ENCODE measurements around the gene ATP5F1D. TPM values are rescaled to one million over a fixed set of nuclear protein-coding genes. Genes with fewer than 3 reads are reported as not detected.

Gene ATP5F1D
- total and polyA plus RNA-seq, 2 of the 8 experiments (the other 6 are each of a cell fraction or from before 2014, with no cell fraction given): 174 to 249 TPM

DNA sequence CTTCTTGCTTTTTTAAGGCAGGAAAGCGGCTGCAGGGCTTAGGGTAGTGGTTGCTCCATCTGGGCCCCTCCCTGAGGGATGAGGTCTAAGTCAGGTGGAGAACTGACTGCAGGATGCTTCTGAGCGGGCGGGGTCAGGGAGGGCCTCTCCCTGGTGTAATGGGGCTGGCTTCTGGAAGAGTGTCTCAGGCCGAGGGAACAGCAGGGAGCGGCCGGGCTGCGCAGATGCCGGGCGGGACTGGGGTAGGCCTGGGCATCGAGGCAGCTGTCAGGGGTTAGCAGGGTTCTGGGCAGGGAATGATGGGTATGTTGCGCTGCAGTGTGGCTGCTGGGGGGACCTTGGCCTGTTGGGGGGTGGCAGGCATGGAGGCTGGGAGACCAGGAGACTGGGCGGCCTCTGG is 36.5 kb downstream of the ATP5F1D start:
- H3K4me1 ChIP-seq (replicated peaks in 1 of 4; ENCODE audit: control insufficient read depth in 3 of 4, insufficient read depth in 4 of 4, low read length in 3 of 4): peaks cover 0 to 20% (median 14%) of the 10 kb centered on the region in 4 experiments; a peak in 5 of 7 replicates
- H3K4me2 ChIP-seq (ENCODE audit: insufficient read depth in 1 of 2, low read depth in 2 of 2, low read length in 2 of 2): no peak overlapping the region
- no peak overlapping the region for H2BK20ac ChIP-seq (ENCODE audit: low read length)
- no peaks in the 10 kb centered on the region for H3K9me3 ChIP-seq (ENCODE audit: insufficient read depth in 2 of 2, low read depth in 1 of 2, low read length in 1 of 2)
- no peak overlapping the region for H3K4ac ChIP-seq (replicated peaks; ENCODE audit: insufficient read length, low read depth, low read length)
- ChIA-PET POLR2A (ENCODE audit: partially characterized antibody) (interaction anchor here (0.7 to 11.4 kb wide), 5 partner anchors 17 to 102 kb away, joined by 3 to 331 read pairs (median 5); partner anchors contain the start of gene CIRBP), CTCF (ENCODE audit: partially characterized antibody) (interaction anchor here (1.0 to 4.0 kb wide), 7 partner anchors 12 to 105 kb away, joined by 3 to 14 read pairs (median 4); no protein-coding TSS in a partner anchor)
- H3K36me3 ChIP-seq (ENCODE audit: control insufficient read depth in 2 of 4, insufficient read depth in 4 of 4, low read length in 3 of 4): peaks cover 9 to 24% (median 16%) of the 10 kb centered on the region in 4 experiments
- H3K23me2 ChIP-seq (ENCODE audit: low read depth, low read length): peaks cover 10% of the 10 kb centered on the region; the same call in 1 of the 2 replicates
- H2BK15ac ChIP-seq (ENCODE audit: low read length): no peak overlapping the region
- no peak for FAIRE-seq
- no peak overlapping the region for H3K14ac ChIP-seq (ENCODE audit: insufficient read length)
- no peak for DNase-seq (ENCODE audit: low read depth in 1 of 2, low spot score in 2 of 2)
- no peak overlapping the region for H2AFZ ChIP-seq (ENCODE audit: low read length)
- no peak overlapping the region for H2BK5ac ChIP-seq (ENCODE audit: low read depth, low read length)
- H4K20me1 ChIP-seq (replicated peaks in 1 of 2; ENCODE audit: control insufficient read depth in 1 of 2, insufficient read depth in 2 of 2, low read length in 2 of 2): peaks cover 2 to 17% of the 10 kb centered on the region in 2 experiments
- no peak overlapping the region for H3K23ac ChIP-seq (ENCODE audit: insufficient read length)
- H4K5ac ChIP-seq (ENCODE audit: insufficient read length, low read depth, low read length): no peak overlapping the region
- no peak overlapping the region for H2BK120ac ChIP-seq (replicated peaks; ENCODE audit: low read depth, low read length)
- no peak overlapping the region for H2BK12ac ChIP-seq (ENCODE audit: low read depth, low read length)
- H2AK5ac ChIP-seq (ENCODE audit: low read depth, low read length): no peak overlapping the region
- WGBS, 2 experiments (ENCODE audit: extremely low coverage in 1 of 2, insufficient coverage in 1 of 2, insufficient read length in 1 of 2, insufficient replicate concordance in 2 of 2, low coverage in 1 of 2, low lambda C conversion rate in 2 of 2, missing lambda C conversion rate in 1 of 2): 88% methylated on average over 12 of the region's 12 CpGs; no CpG with 5 or more reads in 1 of the 2 experiments
- peaks cover 9% of the 10 kb centered on the region for H3K79me1 ChIP-seq (ENCODE audit: low read depth, low read length)
- H3K9ac ChIP-seq (replicated peaks in 1 of 4; ENCODE audit: extremely low read depth in 1 of 4, low read depth in 3 of 4, low read length in 3 of 4): no peak overlapping the region
- H3K18ac ChIP-seq (ENCODE audit: extremely low read depth, low read length): no peak overlapping the region
- no peak overlapping the region for H3K56ac ChIP-seq (replicated peaks; ENCODE audit: insufficient read length, low read depth, low read length)
- no peak overlapping the region for H3K4me3 ChIP-seq (ENCODE audit: extremely low read depth in 1 of 4, insufficient read depth in 2 of 4, low read depth in 3 of 4, low read length in 4 of 4)
- H3K79me2 ChIP-seq (ENCODE audit: control insufficient read depth in 1 of 2, insufficient read depth in 2 of 2, low read length in 2 of 2): peaks cover 0 to 10% of the 10 kb centered on the region in 2 experiments; a peak in 1 of 4 replicates
- no peak overlapping the region for H4K91ac ChIP-seq (replicated peaks; ENCODE audit: insufficient read length, low read length)
- TF ChIP-seq SP2 (IDR thresholded peaks at IDR 0.05; ENCODE audit: low read length) (no peak), TEAD4 (IDR thresholded peaks at IDR 0.05; ENCODE audit: low read depth, low read length) (no peak), CHD1 (IDR thresholded peaks at IDR 0.05; ENCODE audit: low read depth, low read length) (no peak), SIRT6 (IDR thresholded peaks at IDR 0.05; ENCODE audit: low read length) (no peak), POU5F1 (IDR thresholded peaks at IDR 0.05; ENCODE audit: low read depth, low read length) (no peak), CBX8 (IDR thresholded peaks at IDR 0.05; ENCODE audit: borderline replicate concordance, low read depth, low read length) (no peak), BACH1 (IDR thresholded peaks at IDR 0.05; ENCODE audit: low read length) (no peak)
- TF ChIP-seq, protein P1, sequence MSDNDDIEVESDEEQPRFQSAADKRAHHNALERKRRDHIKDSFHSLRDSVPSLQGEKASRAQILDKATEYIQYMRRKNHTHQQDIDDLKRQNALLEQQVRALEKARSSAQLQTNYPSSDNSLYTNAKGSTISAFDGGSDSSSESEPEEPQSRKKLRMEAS (IDR thresholded peaks at IDR 0.05): no peak
- TF ChIP-seq, protein P2, sequence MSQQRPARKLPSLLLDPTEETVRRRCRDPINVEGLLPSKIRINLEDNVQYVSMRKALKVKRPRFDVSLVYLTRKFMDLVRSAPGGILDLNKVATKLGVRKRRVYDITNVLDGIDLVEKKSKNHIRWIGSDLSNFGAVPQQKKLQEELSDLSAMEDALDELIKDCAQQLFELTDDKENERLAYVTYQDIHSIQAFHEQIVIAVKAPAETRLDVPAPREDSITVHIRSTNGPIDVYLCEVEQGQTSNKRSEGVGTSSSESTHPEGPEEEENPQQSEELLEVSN (IDR thresholded peaks at IDR 0.05): no peak
- no peak overlapping the region for H3K27ac ChIP-seq (ENCODE audit: low read depth, low read length)
- H4K8ac ChIP-seq (ENCODE audit: extremely low read depth, insufficient read depth, low read length): no peak overlapping the region
- H3K27me3 ChIP-seq (replicated peaks in 1 of 4; ENCODE audit: control insufficient read depth in 3 of 4, extremely low read depth in 1 of 4, insufficient read depth in 3 of 4, low read length in 3 of 4): no peaks in the 10 kb centered on the region

Data from H1 (cell line).